ENCODE data around the gene METTL27.

- no peak for TF ChIP-seq CTCF (IDR thresholded peaks at IDR 0.05 in 4 of 5, conservative IDR thresholded peaks at IDR 0.05 in 1 of 5)
- TF ChIP-seq POLR2A (IDR thresholded peaks at IDR 0.05) = no peak
These were observed 55.7 kb downstream of the METTL27 start for GRCh38 chr7:73786588-73786987.
